Left ventricle myocardium superior (tissue), 1 donor: ENCODE results near the gene LHFPL3. TPM values are rescaled to one million over a fixed set of nuclear protein-coding genes. Genes with fewer than 3 reads are reported as not detected.
"Not testable (repeated sequence)": the region's sequence is repeated elsewhere in the genome, so short reads cannot be mapped to it uniquely, and the experiment has no call there.

Source experiments
- ATAC-seq: fragments of 200-7000 bp; cut with Tn5 transposase; one replicate; pipeline ENCODE4 v1.9.1; 2020; ENCODE audit warnings: mild to moderate bottlenecking, moderate library complexity
- DNase-seq: peaks from one replicate; pipeline ENCODE4 v3.0.0-alpha.2; 2020
- intact Hi-C: fragments of 100-400 bp; cut with micrococcal nuclease; formaldehyde crosslinking; loops from one replicate; pipeline ENCODE4 v1.11.0; 2022
- long read RNA-seq: library from polyadenylated mRNA; unstranded; transcript quantifications from one replicate; pipeline ENCODE4 v2.0.0, GENCODE V29; 2021
- total RNA-seq: library from RNA; stranded (reverse); fragmentation: NEBNext Ultra II Directional; extraction: Animal tissue kit (Norgen Biotek cat#: 25700); gene quantifications from one replicate; pipeline ENCODE4 v1.2.1, GENCODE V29; 2021
- donor health status: DM: no; HTN: yes; CAD: no; lungs with severe emphysema.

The LHFPL3 gene
- not detected for total RNA-seq
- long read RNA-seq: 0 reads

GRCh38 chr7:104328296-104328969, at the start of gene LHFPL3:
TSS of gene LHFPL3 (plus strand) at chr7:104328603.
- ATAC-seq (no peak), DNase-seq (no peak)
- intact Hi-C loops: no loop called here

- intact Hi-C loops: not testable (repeated sequence)
Measured at GRCh38 chr7:104281685-104282084, 46.7 kb upstream of the LHFPL3 start.

GRCh38 chr7:104286839-104287238, 41.6 kb upstream of the LHFPL3 start:
- intact Hi-C loops: no loop called here
- no peak for ATAC-seq
- DNase-seq: no peak

More at GRCh38 chr7:104281685-104282084, 46.7 kb upstream of the LHFPL3 start:
- not testable (repeated sequence) for ATAC-seq, DNase-seq

GRCh38 chr7:104288137-104288536, 40.3 kb upstream of the LHFPL3 start:
- intact Hi-C loops: no loop called here
- ATAC-seq: no peak
- DNase-seq: no peak

- intact Hi-C loops: no loop called here
- ATAC-seq (no peak), DNase-seq (no peak)
Measured at GRCh38 chr7:104294291-104294690, 34.1 kb upstream of the LHFPL3 start.

GRCh38 chr7:104296266-104296665, 32.1 kb upstream of the LHFPL3 start:
- intact Hi-C loops: no loop called here
- DNase-seq: no peak
- ATAC-seq: no peak

GRCh38 chr7:104296900-104297299, 31.5 kb upstream of the LHFPL3 start:
- intact Hi-C loops: no loop called here
- DNase-seq (no peak), ATAC-seq (no peak)

- intact Hi-C loops: no loop called here
- DNase-seq: no peak
- no peak for ATAC-seq
Measured at GRCh38 chr7:104299323-104299722, 29.1 kb upstream of the LHFPL3 start.

- no peak for DNase-seq
- no peak for ATAC-seq
- intact Hi-C loops: no loop called here
Measured at GRCh38 chr7:104299777-104300176, 28.6 kb upstream of the LHFPL3 start.

- ATAC-seq (no peak), DNase-seq (no peak)
- intact Hi-C loops: no loop called here
Measured at GRCh38 chr7:104306793-104307192, 21.6 kb upstream of the LHFPL3 start.

GRCh38 chr7:104317948-104318629, 10.3 kb upstream of the LHFPL3 start:
- no peak for ATAC-seq
- intact Hi-C loops: no loop called here
- no peak for DNase-seq

GRCh38 chr7:104327534-104327933, 869 bp upstream of the LHFPL3 start:
- ATAC-seq (no peak), DNase-seq (no peak)
- intact Hi-C loops: no loop called here

- ATAC-seq: no peak
- no peak for DNase-seq
- intact Hi-C loops: no loop called here
Measured at GRCh38 chr7:104327938-104328295, 486 bp upstream of the LHFPL3 start.

GRCh38 chr7:104328970-104329825, 795 bp downstream of the LHFPL3 start:
- intact Hi-C loops: no loop called here
- ATAC-seq: no peak
- no peak for DNase-seq

GRCh38 chr7:104341546-104341945, 13.1 kb downstream of the LHFPL3 start:
- ATAC-seq (no peak), DNase-seq (no peak)
- intact Hi-C loops: no loop called here

GRCh38 chr7:104352736-104353135, 24.3 kb downstream of the LHFPL3 start:
- intact Hi-C loops: no loop called here
- no peak for ATAC-seq
- no peak for DNase-seq

GRCh38 chr7:104357166-104357565, 28.8 kb downstream of the LHFPL3 start:
- DNase-seq (no peak), ATAC-seq (no peak)
- intact Hi-C loops: no loop called here

- no peak for ATAC-seq
- intact Hi-C loops: no loop called here
- no peak for DNase-seq
Measured at GRCh38 chr7:104358446-104359132, 30.2 kb downstream of the LHFPL3 start.

GRCh38 chr7:104362756-104363155, 34.4 kb downstream of the LHFPL3 start:
- DNase-seq (no peak), ATAC-seq (no peak)
- intact Hi-C loops: no loop called here

GRCh38 chr7:104363355-104363754, 35.0 kb downstream of the LHFPL3 start:
- ATAC-seq (no peak), DNase-seq (no peak)
- intact Hi-C loops: no loop called here
